PC-3 (cell line): ENCODE measurements around the gene CARD6. TPM values are rescaled to one million over a fixed set of nuclear protein-coding genes. Genes with fewer than 3 reads are reported as not detected.

ENCODE experiments used
- ATAC-seq: fragments of 200-7000 bp; cut with Tn5 transposase; 2 replicates; pipeline ENCODE4 v1.9.1; 2020; ENCODE audit warnings: mild to moderate bottlenecking, moderate library complexity
- BruUV-seq: library from RNA; stranded (reverse); fragments of 400-500 nt; replicated peaks from 2 replicates; lab custom pipeline; 2021; lab: Mats Ljungman, UMichigan
- CTCF ChIA-PET: fragments of 300-600 bp; sonication (Branson Sonifier 250); formaldehyde crosslinking; loops from one replicate; lab custom pipeline; 2022; ENCODE audit warnings: antibody characterized with exemption; lab: Charles Lee
- POLR2A ChIA-PET: fragments of 300-600 bp; sonication (Branson Sonifier 250); formaldehyde crosslinking; loops from one replicate; lab custom pipeline; 2022; ENCODE audit warnings: antibody characterized with exemption; ENCODE audit not compliant: unreplicated experiment; lab: Charles Lee
- DNase-seq: peaks from one replicate; pipeline ENCODE4 v3.0.0-alpha.2; 2015
- H2AFZ ChIP-seq: fragments of 300-600 bp; sonication (generic); 2 replicates; pipeline ENCODE4 v1.6.0; 2016; ENCODE audit warnings: antibody characterized with exemption, low read length
- H3F3A ChIP-seq: fragments of 300-600 bp; sonication (generic); one replicate; pipeline ENCODE4 v1.6.0; 2017; ENCODE audit warnings: antibody characterized with exemption, low read length, control low read depth, mild to moderate bottlenecking; ENCODE audit not compliant: unreplicated experiment
- H3K27ac ChIP-seq: fragments of 300-600 bp; sonication (generic); 2 replicates; pipeline ENCODE4 v1.5.1; 2016; ENCODE audit warnings: mild to moderate bottlenecking, low read length
- H3K27me3 ChIP-seq: fragments of 300-600 bp; sonication (generic); 2 replicates; pipeline ENCODE4 v1.6.1; 2016; ENCODE audit warnings: low read length, mixed read lengths
- H3K36me3 ChIP-seq: fragments of 300-600 bp; sonication (generic); 2 replicates; pipeline ENCODE4 v1.6.1; 2016; ENCODE audit warnings: low read depth, mixed run types, low read length, mixed read lengths
- H3K4me1 ChIP-seq: fragments of 300-600 bp; sonication (generic); 2 replicates; pipeline ENCODE4 v1.5.1; 2016; ENCODE audit warnings: low read length; ENCODE audit not compliant: insufficient read depth
- H3K4me2 ChIP-seq: fragments of 300-600 bp; sonication (generic); 2 replicates; pipeline ENCODE4 v1.6.0; 2016; ENCODE audit warnings: low read length
- H3K4me3 ChIP-seq: fragments of 300-600 bp; sonication (generic); 2 replicates; pipeline ENCODE4 v1.5.1; 2016; ENCODE audit warnings: mild to moderate bottlenecking, low read length, mixed read lengths
- H3K79me2 ChIP-seq: fragments of 300-600 bp; sonication (generic); 2 replicates; pipeline ENCODE4 v1.6.1; 2017; ENCODE audit warnings: low read length, mixed read lengths
- H3K9ac ChIP-seq: fragments of 300-600 bp; sonication (generic); 2 replicates; pipeline ENCODE4 v1.6.0; 2016; ENCODE audit warnings: mild to moderate bottlenecking, low read length
- H3K9me2 ChIP-seq: fragments of 300-600 bp; sonication (generic); replicated peaks from 2 replicates; pipeline ENCODE4 v1.6.1; 2016; ENCODE audit warnings: mixed run types, low read length, mixed read lengths
- H3K9me3 ChIP-seq: fragments of 300-600 bp; sonication (generic); 2 replicates; pipeline ENCODE4 v1.6.1; 2016; ENCODE audit warnings: low read length, mixed read lengths
- H4K20me1 ChIP-seq: fragments of 300-600 bp; sonication (generic); 2 replicates; pipeline ENCODE4 v1.6.1; 2016; ENCODE audit warnings: low read length, mixed read lengths
- EZH2 ChIP-seq: fragments of 300-600 bp; sonication (generic); IDR thresholded peaks from one replicate; pipeline ENCODE4 v1.6.1; 2017; ENCODE audit warnings: antibody characterized with exemption, mild to moderate bottlenecking, low read length; ENCODE audit not compliant: unreplicated experiment
- EZH2phosphoT487 ChIP-seq: fragments of 300-600 bp; sonication (generic); IDR thresholded peaks from 2 replicates; pipeline ENCODE4 v1.6.1; 2018; ENCODE audit warnings: mild to moderate bottlenecking, antibody characterized with exemption, low read length, borderline replicate concordance
- intact Hi-C: fragments of 100-400 bp; cut with micrococcal nuclease; formaldehyde crosslinking; loops from 2 replicates; pipeline ENCODE4 v1.9.0; 2023
- total RNA-seq: library from RNA; depleted of rRNA; stranded (reverse); fragments of >200 nt; gene quantifications from 2 replicates; pipeline ENCODE4 v1.2.3, GENCODE V29; 2014
- TF ChIP-seq, protein P1 (sequence below): fragments of 300-600 bp; sonication (generic); conservative IDR thresholded peaks from 2 replicates; pipeline ENCODE4 v1.5.1; 2017; ENCODE audit warnings: antibody characterized with exemption, low read depth, mild to moderate bottlenecking, low read length

The CARD6 gene
- total RNA-seq, 1 experiment from 2014 or later, result 2.4 TPM

GRCh38 chr5:40826489-40827187 lies 14.5 kb upstream of the CARD6 start:
- TF ChIP-seq, protein P1, sequence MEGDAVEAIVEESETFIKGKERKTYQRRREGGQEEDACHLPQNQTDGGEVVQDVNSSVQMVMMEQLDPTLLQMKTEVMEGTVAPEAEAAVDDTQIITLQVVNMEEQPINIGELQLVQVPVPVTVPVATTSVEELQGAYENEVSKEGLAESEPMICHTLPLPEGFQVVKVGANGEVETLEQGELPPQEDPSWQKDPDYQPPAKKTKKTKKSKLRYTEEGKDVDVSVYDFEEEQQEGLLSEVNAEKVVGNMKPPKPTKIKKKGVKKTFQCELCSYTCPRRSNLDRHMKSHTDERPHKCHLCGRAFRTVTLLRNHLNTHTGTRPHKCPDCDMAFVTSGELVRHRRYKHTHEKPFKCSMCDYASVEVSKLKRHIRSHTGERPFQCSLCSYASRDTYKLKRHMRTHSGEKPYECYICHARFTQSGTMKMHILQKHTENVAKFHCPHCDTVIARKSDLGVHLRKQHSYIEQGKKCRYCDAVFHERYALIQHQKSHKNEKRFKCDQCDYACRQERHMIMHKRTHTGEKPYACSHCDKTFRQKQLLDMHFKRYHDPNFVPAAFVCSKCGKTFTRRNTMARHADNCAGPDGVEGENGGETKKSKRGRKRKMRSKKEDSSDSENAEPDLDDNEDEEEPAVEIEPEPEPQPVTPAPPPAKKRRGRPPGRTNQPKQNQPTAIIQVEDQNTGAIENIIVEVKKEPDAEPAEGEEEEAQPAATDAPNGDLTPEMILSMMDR, result no peak
- TF ChIP-seq EZH2phosphoT487 (no peak), EZH2 (no peak)
- peaks cover 50% of the 10 kb centered on the region for H3K36me3 ChIP-seq
- intact Hi-C loops, result no loop called here
- H3K4me2 ChIP-seq, result no peak overlapping the region
- CTCF ChIA-PET, result no interaction called here
- BruUV-seq, result no TSS peak
- no peak overlapping the region for H3K9ac ChIP-seq
- no peaks in the 10 kb centered on the region for H3K9me3 ChIP-seq
- H2AFZ ChIP-seq, result no peak overlapping the region
- H3K9me2 ChIP-seq, result no peaks in the 10 kb centered on the region
- no peak overlapping the region for H3K4me3 ChIP-seq
- DNase-seq (no peak), ATAC-seq (no peak)
- H3K27ac ChIP-seq, result no peak overlapping the region
- H3F3A ChIP-seq, result peaks cover 29% of the 10 kb centered on the region
- POLR2A ChIA-PET, result no interaction called here
- no peaks in the 10 kb centered on the region for H3K27me3 ChIP-seq
- peaks cover 3% of the 10 kb centered on the region; the same call in 1 of the 2 replicates for H3K4me1 ChIP-seq
- H4K20me1 ChIP-seq, result peaks cover 49% of the 10 kb centered on the region
- H3K79me2 ChIP-seq, result peaks cover 11% of the 10 kb centered on the region

- no peaks in the 10 kb centered on the region for H3K27me3 ChIP-seq
- no TSS peak for BruUV-seq
- H3K4me2 ChIP-seq, result no peak overlapping the region
- ChIA-PET POLR2A (no interaction called here), CTCF (no interaction called here)
- no peaks in the 10 kb centered on the region for H3K9me3 ChIP-seq
- intact Hi-C loops, result no loop called here
- peaks cover 10% of the 10 kb centered on the region for H3K4me1 ChIP-seq
- no peaks in the 10 kb centered on the region for H3K9me2 ChIP-seq
- H3K4me3 ChIP-seq, result no peak overlapping the region
- H3K79me2 ChIP-seq, result peaks cover 19% of the 10 kb centered on the region
- no peak overlapping the region for H3K27ac ChIP-seq
- DNase-seq (no peak), ATAC-seq (no peak)
- H3K9ac ChIP-seq, result no peak overlapping the region
- peaks cover 35% of the 10 kb centered on the region for H3F3A ChIP-seq
- H4K20me1 ChIP-seq, result peaks cover 56% of the 10 kb centered on the region
- no peak overlapping the region for H2AFZ ChIP-seq
- TF ChIP-seq, protein P1, result no peak
- TF ChIP-seq EZH2phosphoT487 (no peak), EZH2 (no peak)
- peaks cover 58% of the 10 kb centered on the region for H3K36me3 ChIP-seq
Measured at GRCh38 chr5:40827188-40827977, 13.8 kb upstream of the CARD6 start.
